AG08395 (cell line): ENCODE measurements around the gene LRRC56.

ENCODE experiments used
- DNase-seq: peaks from one replicate; pipeline ENCODE4 v3.0.0; 2012; ENCODE audit warnings: mixed read lengths, low spot score

LRRC56 gene

GRCh38 chr11:575313-575995, 38.1 kb downstream of the LRRC56 start:
- peak; percentile 43 for DNase-seq

GRCh38 chr11:575996-576768, 38.9 kb downstream of the LRRC56 start, which contains the start of gene PHRF1:
TSS of gene PHRF1 (plus strand) at chr11:576470. CDS start at chr11:581513, 5,043 bp downstream.
- DNase-seq: peak; percentile 99

GRCh38 chr11:576811-577610, 39.7 kb downstream of the LRRC56 start:
- DNase-seq: no peak

- no peak for DNase-seq
Observed at GRCh38 chr11:577611-577894, 40.2 kb downstream of the LRRC56 start.

- no peak for DNase-seq
Observed at GRCh38 chr11:578276-579035, 41.1 kb downstream of the LRRC56 start.

- DNase-seq: no peak
Observed at GRCh38 chr11:579830-580601, 42.7 kb downstream of the LRRC56 start.

GRCh38 chr11:581342-581741, 44.0 kb downstream of the LRRC56 start:
- no peak for DNase-seq

GRCh38 chr11:581752-582151, 44.4 kb downstream of the LRRC56 start:
- DNase-seq: no peak

GRCh38 chr11:584287-584686, 47.0 kb downstream of the LRRC56 start:
- no peak for DNase-seq

- no peak for DNase-seq
Observed at GRCh38 chr11:586376-587316, 49.3 kb downstream of the LRRC56 start.

- no peak for DNase-seq
Observed at GRCh38 chr11:587546-587945, 50.2 kb downstream of the LRRC56 start.

GRCh38 chr11:587978-588380, 50.7 kb downstream of the LRRC56 start:
- no peak for DNase-seq

- no peak for DNase-seq
Observed at GRCh38 chr11:589798-590197, 52.5 kb downstream of the LRRC56 start.

- no peak for DNase-seq
Observed at GRCh38 chr11:590997-591396, 53.7 kb downstream of the LRRC56 start.

GRCh38 chr11:592501-592900, 55.2 kb downstream of the LRRC56 start:
- DNase-seq: no peak

GRCh38 chr11:592918-593317, 55.6 kb downstream of the LRRC56 start:
- DNase-seq: no peak

GRCh38 chr11:593347-593746, 56.0 kb downstream of the LRRC56 start:
- DNase-seq: no peak

GRCh38 chr11:595400-595799, 58.1 kb downstream of the LRRC56 start:
- no peak for DNase-seq

GRCh38 chr11:596374-596773, 59.0 kb downstream of the LRRC56 start:
- DNase-seq: no peak

- DNase-seq: no peak
Observed at GRCh38 chr11:597166-597725, 59.9 kb downstream of the LRRC56 start.
